H9 (cell line): Measurements from ENCODE around the gene DCDC2. TPM values are rescaled to one million over a fixed set of nuclear protein-coding genes. Genes with fewer than 3 reads are reported as not detected.

Experiments used
- DNase-seq: peaks from one replicate; pipeline ENCODE4 v3.0.0-alpha.2; 2017
- H2AFZ ChIP-seq: one replicate; pipeline ENCODE4 v1.6.1; 2013; ENCODE audit warnings: mild to moderate bottlenecking, low read length, control low read depth, moderate library complexity
- H2AK5ac ChIP-seq: 2 replicates; pipeline ENCODE4 v1.6.1; 2013; ENCODE audit warnings: low read length, control low read depth, mixed read lengths; ENCODE audit not compliant: insufficient read length
- H2BK120ac ChIP-seq: one replicate; pipeline ENCODE4 v1.6.1; 2013; ENCODE audit warnings: low read depth, mild to moderate bottlenecking, low read length, control low read depth, inconsistent platforms; ENCODE audit not compliant: poor library complexity, severe bottlenecking
- H2BK12ac ChIP-seq: 2 replicates; pipeline ENCODE4 v1.6.1; 2013; ENCODE audit warnings: low read length, control low read depth, mixed read lengths, low read depth; ENCODE audit not compliant: insufficient read length
- H2BK15ac ChIP-seq: 2 replicates; pipeline ENCODE4 v1.6.1; 2013; ENCODE audit warnings: low read depth, low read length, control low read depth
- H2BK20ac ChIP-seq: one replicate; pipeline ENCODE4 v1.6.1; 2013; ENCODE audit warnings: low read depth, mild to moderate bottlenecking, low read length, control low read depth, inconsistent platforms; ENCODE audit not compliant: poor library complexity, severe bottlenecking
- H2BK5ac ChIP-seq: 2 replicates; pipeline ENCODE4 v1.6.1; 2013; ENCODE audit warnings: low read length, control low read depth, mixed read lengths; ENCODE audit not compliant: insufficient read length
- H3K14ac ChIP-seq: 2 replicates; pipeline ENCODE4 v1.6.1; 2013; ENCODE audit warnings: low read length, control low read depth; ENCODE audit not compliant: insufficient read depth
- H3K18ac ChIP-seq: 2 replicates; pipeline ENCODE4 v1.6.1; 2013; ENCODE audit warnings: low read depth, mild to moderate bottlenecking, mixed read lengths, low read length, control low read depth; ENCODE audit not compliant: insufficient read length
- H3K23ac ChIP-seq: 2 replicates; pipeline ENCODE4 v1.6.1; 2013; ENCODE audit warnings: low read length, control low read depth, mixed read lengths, low read depth; ENCODE audit not compliant: insufficient read length
- H3K23me2 ChIP-seq: 2 replicates; pipeline ENCODE4 v1.6.1; 2013; ENCODE audit warnings: low read depth, mild to moderate bottlenecking, mixed read lengths, low read length, control low read depth; ENCODE audit not compliant: insufficient read length, poor library complexity, severe bottlenecking
- H3K27ac ChIP-seq: 2 replicates; pipeline ENCODE4 v1.5.1; 2013; ENCODE audit warnings: low read length, control low read depth, mixed read lengths, low read depth; ENCODE audit not compliant: insufficient read length
- H3K27me3 ChIP-seq: 2 replicates; pipeline ENCODE4 v1.6.1; 2013; ENCODE audit warnings: low read length, control low read depth, inconsistent platforms; ENCODE audit not compliant: insufficient read depth
- H3K4ac ChIP-seq: 2 replicates; pipeline ENCODE4 v1.6.1; 2013; ENCODE audit warnings: low read depth, mild to moderate bottlenecking, control low read depth, inconsistent platforms, low read length, moderate library complexity
- H3K4me1 ChIP-seq: 2 replicates; pipeline ENCODE4 v1.6.1; 2013; ENCODE audit warnings: low read length, control low read depth, inconsistent platforms; ENCODE audit not compliant: insufficient read depth
- H3K4me2 ChIP-seq: 2 replicates; pipeline ENCODE4 v1.6.1; 2013; ENCODE audit warnings: low read length, control low read depth, mixed read lengths; ENCODE audit not compliant: insufficient read length, insufficient read depth
- H3K56ac ChIP-seq: 2 replicates; pipeline ENCODE4 v1.6.1; 2013; ENCODE audit warnings: low read depth, mild to moderate bottlenecking, mixed read lengths, low read length, control low read depth; ENCODE audit not compliant: insufficient read length
- H3K79me1 ChIP-seq: 2 replicates; pipeline ENCODE4 v1.6.1; 2013; ENCODE audit warnings: low read depth, mild to moderate bottlenecking, moderate library complexity, low read length, control low read depth, inconsistent platforms; ENCODE audit not compliant: insufficient read depth, poor library complexity, severe bottlenecking
- H3K79me2 ChIP-seq: 2 replicates; pipeline ENCODE4 v1.6.1; 2013; ENCODE audit warnings: low read length, control low read depth, inconsistent platforms; ENCODE audit not compliant: insufficient read depth
- H3K9ac ChIP-seq: 2 replicates; pipeline ENCODE4 v1.6.1; 2013; ENCODE audit warnings: low read length, control low read depth, mixed read lengths; ENCODE audit not compliant: insufficient read length; ENCODE audit errors: extremely low read depth
- H3K9me3 ChIP-seq: one replicate; pipeline ENCODE4 v1.6.1; 2013; ENCODE audit warnings: low read depth, low read length, inconsistent platforms; ENCODE audit not compliant: control insufficient read depth
- H3T11ph ChIP-seq: one replicate; pipeline ENCODE4 v1.6.1; 2013; ENCODE audit warnings: mild to moderate bottlenecking, low read length, control low read depth, inconsistent platforms
- H4K20me1 ChIP-seq: one replicate; pipeline ENCODE4 v1.6.1; 2013; ENCODE audit not compliant: control insufficient read depth, insufficient read length, insufficient read depth
- H4K5ac ChIP-seq: 2 replicates; pipeline ENCODE4 v1.6.1; 2013; ENCODE audit warnings: low read depth, mild to moderate bottlenecking, mixed read lengths, low read length, control low read depth; ENCODE audit not compliant: insufficient read length
- H4K8ac ChIP-seq: replicated peaks from 2 replicates; pipeline ENCODE4 v1.6.1; 2013; ENCODE audit warnings: low read length, control low read depth, mixed read lengths, low read depth; ENCODE audit not compliant: insufficient read length
- H4K91ac ChIP-seq: 2 replicates; pipeline ENCODE4 v1.6.1; 2013; ENCODE audit warnings: low read depth, mild to moderate bottlenecking, moderate library complexity, mixed read lengths, low read length, control low read depth; ENCODE audit not compliant: insufficient read length
- H3K27ac Mint-ChIP-seq, 3 experiments: 2 replicates in 2 of 3; 3 replicates in 1 of 3; pipeline ENCODE4 v1.8.0; 2020 to 2021; ENCODE audit warnings: mixed read lengths in 3 of 3, mild to moderate bottlenecking in 1 of 3, moderate library complexity in 1 of 3
- H3K27me3 Mint-ChIP-seq: 2 replicates; pipeline ENCODE4 v1.8.0; 2021; ENCODE audit warnings: low read depth, mild to moderate bottlenecking, moderate library complexity, mixed read lengths
- H3K36me3 Mint-ChIP-seq, 3 experiments: 2 replicates in 2 of 3; 3 replicates in 1 of 3; pipeline ENCODE4 v1.8.0; 2020 to 2021; ENCODE audit warnings: low read depth in 3 of 3, mixed read lengths in 3 of 3; ENCODE audit not compliant: insufficient read depth in 1 of 3
- H3K4me1 Mint-ChIP-seq, 2 experiments: 2 replicates each; pipeline ENCODE4 v1.8.0; 2020; ENCODE audit warnings: mixed read lengths in 2 of 2
- H3K4me3 Mint-ChIP-seq, 2 experiments: 2 replicates in 1 of 2; 3 replicates in 1 of 2; pipeline ENCODE4 v1.8.0; 2020 to 2021; ENCODE audit warnings: mild to moderate bottlenecking in 2 of 2, mixed read lengths in 2 of 2, moderate library complexity in 1 of 2
- H3K9me3 Mint-ChIP-seq, 2 experiments: 2 replicates in 1 of 2; 3 replicates in 1 of 2; pipeline ENCODE4 v1.8.0; 2020; ENCODE audit warnings: mild to moderate bottlenecking in 2 of 2, mixed read lengths in 2 of 2, moderate library complexity in 1 of 2
- CTCF ChIP-seq: fragments of 200-600 bp; sonication (generic); conservative IDR thresholded peaks from 3 replicates; pipeline ENCODE4 v1.8.0; 2021; ENCODE audit warnings: antibody characterized with exemption, mild to moderate bottlenecking
- WGBS: extraction: QIAGEN DNeasy Blood & Tissue Kit; methylation state at CpG from one replicate; pipeline ENCODE4 v1.1.7; 2013; ENCODE audit warnings: missing lambda C conversion rate, low lambda C conversion rate, mixed read lengths; ENCODE audit not compliant: insufficient read length; ENCODE audit errors: extremely low coverage; 5-methylcytosine and 5-hydroxymethylcytosine counted together
- total RNA-seq: library from RNA; stranded (reverse); gene quantifications from 2 replicates; pipeline ENCODE4 v1.2.1, GENCODE V29; 2021

Gene DCDC2
- total RNA-seq, 1 experiment from 2014 or later, result 0.59 TPM

- WGBS, result no CpG with 5 or more reads among the region's 3 CpGs
Observed at GRCh38 chr6:24229696-24230405, 128.0 kb downstream of the DCDC2 start.

More at GRCh38 chr6:24229696-24230405, 128.0 kb downstream of the DCDC2 start:
- Mint-ChIP-seq H3K4me1 (peaks cover 24 to 26% of the 10 kb centered on the region in 2 experiments), H3K27ac (no peak overlapping the region), H3K27me3 (no peaks in the 10 kb centered on the region), H3K4me3 (no peak overlapping the region), H3K9me3 (no peaks in the 10 kb centered on the region), H3K36me3 (no peaks in the 10 kb centered on the region)
- H4K5ac ChIP-seq, result no peak overlapping the region
- H3K27ac ChIP-seq, result no peak overlapping the region
- H3K79me1 ChIP-seq, result no peaks in the 10 kb centered on the region
- no peaks in the 10 kb centered on the region for H3K9me3 ChIP-seq
- no peak overlapping the region for H2BK15ac ChIP-seq
- no peak overlapping the region for H4K91ac ChIP-seq
- H3K27me3 ChIP-seq, result no peaks in the 10 kb centered on the region
- no peak for TF ChIP-seq CTCF
- H4K20me1 ChIP-seq, result no peaks in the 10 kb centered on the region
- no peak overlapping the region for H2AK5ac ChIP-seq
- no peak overlapping the region for H3K4ac ChIP-seq
- H2BK120ac ChIP-seq, result no peak overlapping the region
- DNase-seq, result no peak
- H3K14ac ChIP-seq, result no peak overlapping the region
- H3K23me2 ChIP-seq, result no peaks in the 10 kb centered on the region
- no peak overlapping the region for H2BK12ac ChIP-seq
- no peak overlapping the region for H3K9ac ChIP-seq
- no peak overlapping the region for H3T11ph ChIP-seq
- no peaks in the 10 kb centered on the region for H3K79me2 ChIP-seq
- peaks cover 3% of the 10 kb centered on the region; the same call in 1 of the 2 replicates for H3K4me1 ChIP-seq
- H3K4me2 ChIP-seq, result no peak overlapping the region
- H3K23ac ChIP-seq, result no peak overlapping the region
- H3K56ac ChIP-seq, result no peak overlapping the region
- H2BK5ac ChIP-seq, result no peak overlapping the region
- H2BK20ac ChIP-seq, result no peak overlapping the region
- H3K18ac ChIP-seq, result no peak overlapping the region
- H2AFZ ChIP-seq, result no peak overlapping the region
- no peak overlapping the region for H4K8ac ChIP-seq
